HCT116 (cell line): ENCODE data around the gene AP3S1.

Source experiments
- CEBPB ChIP-seq: IDR thresholded peaks from 2 replicates; pipeline ENCODE4 v1.6.1; 2012; ENCODE audit warnings: low read depth
- CTCF ChIP-seq, 3 experiments: fragments of 200-600 bp in 1 of 3; sonication (generic) in 1 of 3; IDR thresholded peaks in 2 of 3; conservative IDR thresholded peaks in 1 of 3; 2 replicates each; pipeline ENCODE4 v1.5.1; 2012 to 2017; ENCODE audit warnings: low read depth in 2 of 3, low read length in 2 of 3, antibody characterized with exemption in 1 of 3, borderline replicate concordance in 1 of 3, control low read depth in 1 of 3, mild to moderate bottlenecking in 1 of 3, mixed read lengths in 1 of 3, mixed run types in 1 of 3, moderate library complexity in 1 of 3; ENCODE audit not compliant: insufficient read depth in 1 of 3
- EGR1 ChIP-seq: IDR thresholded peaks from 2 replicates; pipeline ENCODE4 v1.6.1; 2012; ENCODE audit warnings: low read depth
- EZH2 ChIP-seq: fragments of 200-600 bp; sonication (generic); IDR thresholded peaks from 2 replicates; pipeline ENCODE4 v1.6.1; 2017; ENCODE audit warnings: antibody characterized with exemption, mixed run types
- EZH2phosphoT487 ChIP-seq: fragments of 200-600 bp; IDR thresholded peaks from 2 replicates; pipeline ENCODE4 v1.6.1; 2018; ENCODE audit warnings: antibody characterized with exemption, borderline replicate concordance
- MAX ChIP-seq: IDR thresholded peaks from 2 replicates; pipeline ENCODE4 v1.6.1; 2012
- POLR2A ChIP-seq: IDR thresholded peaks from 2 replicates; pipeline ENCODE4 v1.7.0; 2011; ENCODE audit warnings: borderline replicate concordance; ENCODE audit not compliant: insufficient read depth, insufficient read length; ENCODE audit errors: extremely low read depth
- POLR2AphosphoS5 ChIP-seq: IDR thresholded peaks from 2 replicates; pipeline ENCODE4 v1.6.1; 2011; ENCODE audit warnings: mild to moderate bottlenecking, low read depth, low read length, moderate library complexity
- RAD21 ChIP-seq: IDR thresholded peaks from 2 replicates; pipeline ENCODE4 v1.6.1; 2012; ENCODE audit warnings: low read depth, mild to moderate bottlenecking
- REST ChIP-seq: IDR thresholded peaks from 2 replicates; pipeline ENCODE4 v1.6.1; 2012; ENCODE audit warnings: low read depth
- ZNF274 ChIP-seq: fragments of 200-500 bp; sonication (Bioruptor generic); IDR thresholded peaks from 2 replicates; pipeline ENCODE4 v1.6.1; 2014; ENCODE audit warnings: mild to moderate bottlenecking, low read depth, low read length, inconsistent platforms

- no peak for TF ChIP-seq REST
- no peak for TF ChIP-seq CTCF (IDR thresholded peaks at IDR 0.05 in 2 of 3, conservative IDR thresholded peaks at IDR 0.05 in 1 of 3; ENCODE audit: borderline replicate concordance in 1 of 3, insufficient read depth in 1 of 3, low read depth in 2 of 3, low read length in 2 of 3)
- TF ChIP-seq RAD21: no peak
- TF ChIP-seq POLR2A: no peak
- TF ChIP-seq EZH2: no peak
- TF ChIP-seq EZH2phosphoT487: no peak
- no peak for TF ChIP-seq EGR1
- no peak for TF ChIP-seq POLR2AphosphoS5
- TF ChIP-seq MAX: no peak
- no peak for TF ChIP-seq CEBPB
- no peak for TF ChIP-seq ZNF274
Observed at GRCh38 chr5:115850744-115851416, 9.1 kb downstream of the AP3S1 start.
